GM18517 (cell line): Measurements from ENCODE around the gene PCDH9.
"Not testable (repeated sequence)": the region's sequence is repeated elsewhere in the genome, so short reads cannot be mapped to it uniquely, and the experiment has no call there.

Experiments used
- ATAC-seq: cut with Tn5 transposase; IDR thresholded peaks from one replicate; pipeline ENCODE4 v1.9.1; 2021; ENCODE audit warnings: mild to moderate bottlenecking, moderate library complexity; ENCODE audit not compliant: unreplicated experiment

The PCDH9 gene

GRCh38 chr13:67133476-67133875, 96.7 kb downstream of the PCDH9 start:
- ATAC-seq, result no peak

- no peak for ATAC-seq
These were observed 98.7 kb downstream of the PCDH9 start for GRCh38 chr13:67131393-67131792.

- ATAC-seq, result no peak
These were observed 99.7 kb downstream of the PCDH9 start for GRCh38 chr13:67130444-67130843.

GRCh38 chr13:67128136-67128535, 102.0 kb downstream of the PCDH9 start:
- ATAC-seq, result no peak

- ATAC-seq, result no peak
These were observed 104.5 kb downstream of the PCDH9 start for GRCh38 chr13:67125681-67126080.

GRCh38 chr13:67123165-67123564, 107.0 kb downstream of the PCDH9 start:
- no peak for ATAC-seq

GRCh38 chr13:67122251-67122650, 107.9 kb downstream of the PCDH9 start:
- no peak for ATAC-seq

- ATAC-seq, result no peak
These were observed 109.1 kb downstream of the PCDH9 start for GRCh38 chr13:67120872-67121531.

GRCh38 chr13:67119481-67119894, 110.6 kb downstream of the PCDH9 start:
- no peak for ATAC-seq

GRCh38 chr13:67118277-67118676, 111.9 kb downstream of the PCDH9 start:
- no peak for ATAC-seq

GRCh38 chr13:67117010-67117550, 113.1 kb downstream of the PCDH9 start:
- no peak for ATAC-seq

- ATAC-seq, result no peak
These were observed 122.2 kb downstream of the PCDH9 start for GRCh38 chr13:67107979-67108378.

- ATAC-seq, result no peak
These were observed 123.6 kb downstream of the PCDH9 start for GRCh38 chr13:67106502-67107057.

- no peak for ATAC-seq
These were observed 128.2 kb downstream of the PCDH9 start for GRCh38 chr13:67101730-67102467.

GRCh38 chr13:67100730-67101129, 129.4 kb downstream of the PCDH9 start:
- no peak for ATAC-seq

- ATAC-seq, result no peak
These were observed 130.6 kb downstream of the PCDH9 start for GRCh38 chr13:67099494-67099893.

GRCh38 chr13:67097892-67098452, 132.2 kb downstream of the PCDH9 start:
- ATAC-seq, result no peak

GRCh38 chr13:67096893-67097292, 133.2 kb downstream of the PCDH9 start:
- not testable (repeated sequence) for ATAC-seq

GRCh38 chr13:67096418-67096817, 133.7 kb downstream of the PCDH9 start:
- no peak for ATAC-seq

- ATAC-seq, result no peak
These were observed 134.5 kb downstream of the PCDH9 start for GRCh38 chr13:67095621-67096020.

GRCh38 chr13:67094952-67095351, 135.2 kb downstream of the PCDH9 start:
- ATAC-seq, result no peak

GRCh38 chr13:67094078-67094477, 136.1 kb downstream of the PCDH9 start:
- no peak for ATAC-seq
